Transverse colon (tissue), 4 donors: ENCODE data around the gene ARFGAP3.

Source experiments
- POLR2AphosphoS5 ChIP-seq, 3 donors: sonication (generic); formaldehyde crosslinking; IDR thresholded peaks; one replicate each; pipeline ENCODE4 v1.6.1; 2016; ENCODE audit warnings: antibody characterized with exemption in 3 of 3
- TF ChIP-seq, protein P1 (sequence below), 5 experiments: fragments of 200-600 bp in 3 of 5; fragments of 450-650 bp in 2 of 5; sonication (generic) in 3 of 5; IDR thresholded peaks; 1 replicate in 2 of 5; 2 replicates in 3 of 5; pipeline ENCODE4 v1.5.1; 2016 to 2017; ENCODE audit warnings: antibody characterized with exemption in 5 of 5, inconsistent platforms in 3 of 5, mild to moderate bottlenecking in 2 of 5, moderate library complexity in 1 of 5

DNA sequence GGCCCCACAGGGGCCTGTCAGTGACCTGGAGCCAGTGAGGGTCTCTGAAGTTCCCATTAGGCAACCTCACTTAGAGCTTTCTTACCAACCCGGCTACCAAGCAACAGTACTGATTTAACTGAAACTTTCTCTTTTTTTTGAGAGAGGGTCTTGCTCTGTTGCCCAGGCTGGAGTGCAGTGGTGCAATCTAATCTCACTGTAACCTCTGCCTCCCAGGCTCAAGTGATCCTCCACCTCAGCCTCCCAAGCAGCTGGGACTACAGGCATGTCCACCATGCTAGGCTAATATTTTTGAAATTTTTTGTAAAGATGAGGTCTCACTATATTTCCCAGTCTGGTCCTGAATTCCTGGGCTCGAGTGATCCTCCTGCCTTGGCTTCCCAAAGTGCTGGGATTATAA lies 42.5 kb downstream of the ARFGAP3 start:
- TF ChIP-seq, protein P1, sequence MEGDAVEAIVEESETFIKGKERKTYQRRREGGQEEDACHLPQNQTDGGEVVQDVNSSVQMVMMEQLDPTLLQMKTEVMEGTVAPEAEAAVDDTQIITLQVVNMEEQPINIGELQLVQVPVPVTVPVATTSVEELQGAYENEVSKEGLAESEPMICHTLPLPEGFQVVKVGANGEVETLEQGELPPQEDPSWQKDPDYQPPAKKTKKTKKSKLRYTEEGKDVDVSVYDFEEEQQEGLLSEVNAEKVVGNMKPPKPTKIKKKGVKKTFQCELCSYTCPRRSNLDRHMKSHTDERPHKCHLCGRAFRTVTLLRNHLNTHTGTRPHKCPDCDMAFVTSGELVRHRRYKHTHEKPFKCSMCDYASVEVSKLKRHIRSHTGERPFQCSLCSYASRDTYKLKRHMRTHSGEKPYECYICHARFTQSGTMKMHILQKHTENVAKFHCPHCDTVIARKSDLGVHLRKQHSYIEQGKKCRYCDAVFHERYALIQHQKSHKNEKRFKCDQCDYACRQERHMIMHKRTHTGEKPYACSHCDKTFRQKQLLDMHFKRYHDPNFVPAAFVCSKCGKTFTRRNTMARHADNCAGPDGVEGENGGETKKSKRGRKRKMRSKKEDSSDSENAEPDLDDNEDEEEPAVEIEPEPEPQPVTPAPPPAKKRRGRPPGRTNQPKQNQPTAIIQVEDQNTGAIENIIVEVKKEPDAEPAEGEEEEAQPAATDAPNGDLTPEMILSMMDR (IDR thresholded peaks at IDR 0.05): no peak
- TF ChIP-seq POLR2AphosphoS5 (IDR thresholded peaks at IDR 0.05): no peak
